Measurements from ENCODE around the gene RAB29.

Gene RAB29

DNA sequence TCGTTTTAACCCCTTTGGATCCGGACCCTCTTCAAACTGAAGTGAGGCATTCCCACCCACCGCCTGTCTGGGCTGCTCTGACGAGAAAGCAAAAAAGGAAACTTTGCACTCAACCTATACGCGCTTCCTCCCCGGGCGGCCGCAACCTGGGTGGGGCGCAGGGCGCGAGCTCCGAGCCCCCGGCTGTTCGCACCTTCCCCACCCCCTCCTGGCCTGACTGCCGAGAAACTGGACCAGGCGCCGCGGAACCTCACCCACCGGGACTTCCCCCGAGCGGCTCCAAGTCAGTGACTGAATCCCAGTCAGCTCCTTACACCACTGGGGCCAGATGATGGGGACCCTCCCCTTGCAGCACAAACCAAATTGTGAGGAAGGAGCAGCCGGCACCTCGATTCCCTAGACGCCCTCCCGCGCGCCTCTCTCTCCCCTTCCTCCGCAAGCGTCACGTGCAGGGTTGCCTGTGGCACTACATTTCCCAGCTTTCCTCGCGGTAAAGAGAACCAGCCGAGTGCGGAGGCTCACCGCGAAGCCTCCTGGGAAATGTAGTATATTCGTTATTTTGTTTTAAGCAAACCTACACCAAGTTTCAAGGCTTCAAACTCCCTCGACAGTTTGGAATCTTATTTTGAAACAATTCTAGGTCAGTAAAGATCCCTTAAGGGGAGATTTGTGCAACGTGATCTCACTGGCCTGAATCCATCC lies at the start of gene RAB29:
TSS of gene RAB29 (minus strand) at position 468 of the 702 bp plus-strand sequence. CDS start 526 bp downstream, outside the sequence.
- TF ChIP-seq CTCF (IDR thresholded peaks at IDR 0.05) = no peak

GRCh38 chr1:205824180-205824579 lies 48.9 kb upstream of the RAB29 start:
- no peak for TF ChIP-seq CTCF (IDR thresholded peaks at IDR 0.05)

DNA sequence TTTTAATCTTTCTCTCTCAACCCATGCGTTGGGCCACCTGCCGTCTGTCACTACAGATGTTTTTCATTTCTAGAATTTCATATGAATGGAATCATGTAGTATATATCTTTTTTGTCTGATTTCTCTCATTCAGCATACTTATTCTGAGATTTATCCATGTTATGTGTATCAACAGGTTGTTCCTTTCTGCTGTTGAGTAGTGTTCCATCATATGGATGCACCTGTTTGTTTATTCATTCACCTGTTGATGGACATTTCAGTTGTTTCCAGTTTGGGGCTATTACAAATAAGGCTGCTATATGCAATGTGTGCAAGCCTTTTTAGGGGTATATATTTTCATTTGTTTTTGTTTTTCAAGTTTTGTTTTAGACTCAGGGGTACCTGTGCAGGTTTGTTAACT lies 47.1 kb upstream of the RAB29 start:
- no peak for TF ChIP-seq CTCF (IDR thresholded peaks at IDR 0.05)

GRCh38 chr1:205817988-205818387 lies 42.7 kb upstream of the RAB29 start:
- no peak for TF ChIP-seq CTCF (IDR thresholded peaks at IDR 0.05)

- no peak for TF ChIP-seq CTCF (IDR thresholded peaks at IDR 0.05)
Measured at GRCh38 chr1:205817364-205817763, 42.1 kb upstream of the RAB29 start.

- no peak for TF ChIP-seq CTCF (IDR thresholded peaks at IDR 0.05)
Measured at GRCh38 chr1:205813755-205814058, 38.4 kb upstream of the RAB29 start.

DNA sequence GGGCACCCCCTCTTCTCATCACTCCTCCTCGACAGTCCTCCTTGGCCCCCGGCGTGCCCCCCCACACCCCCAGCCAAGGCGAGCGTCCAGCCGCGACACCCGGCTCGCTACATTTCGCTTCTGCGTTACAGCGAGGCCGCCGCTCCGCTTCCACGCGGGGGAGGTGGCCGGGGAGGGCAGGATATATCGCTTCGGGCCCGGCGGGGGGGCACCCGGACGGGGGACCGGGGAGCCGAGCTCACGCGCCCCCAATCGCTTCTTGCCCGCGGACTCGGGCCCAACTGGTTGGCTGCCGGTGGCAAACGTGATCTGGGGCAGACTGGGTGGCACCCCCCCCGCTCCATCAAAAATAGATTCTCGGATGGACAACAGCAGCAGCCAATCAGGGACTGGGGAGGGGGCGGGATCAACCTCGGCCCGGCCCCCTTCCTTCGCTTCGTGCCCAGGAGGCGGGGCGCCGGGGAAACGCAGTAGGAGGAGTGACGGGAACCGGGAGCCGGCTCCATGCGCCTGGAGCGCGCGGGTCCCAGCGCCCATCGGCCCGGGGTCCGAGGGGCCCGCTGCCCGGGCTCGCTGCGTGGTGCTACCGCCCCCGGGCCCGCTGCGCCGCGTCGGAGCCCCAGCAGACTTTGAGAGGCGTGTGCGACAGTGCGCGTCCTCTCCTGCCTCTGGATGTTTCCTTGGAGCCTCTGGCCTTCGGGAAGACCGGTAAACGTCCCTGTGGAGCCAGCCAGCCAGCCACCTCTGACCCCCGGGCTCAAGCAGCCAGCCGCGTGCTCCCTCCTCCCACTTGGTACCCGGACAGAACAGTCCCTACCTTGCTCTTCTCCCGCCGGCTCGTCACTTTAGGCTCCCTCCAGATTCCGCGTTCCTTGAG lies 37.8 kb upstream of the RAB29 start, which contains the start of gene SLC41A1:
TSS of gene SLC41A1 (minus strand) at position 321 of the 877 bp plus-strand sequence. CDS start 2,757 bp downstream, outside the sequence.
- no peak for TF ChIP-seq CTCF (IDR thresholded peaks at IDR 0.05)
